ENCODE data around the gene RD3L. TPM values are rescaled to one million over a fixed set of nuclear protein-coding genes. Genes with fewer than 3 reads are reported as not detected.

Gene RD3L
- total and polyA plus RNA-seq, 4 donors = not detected

DNA sequence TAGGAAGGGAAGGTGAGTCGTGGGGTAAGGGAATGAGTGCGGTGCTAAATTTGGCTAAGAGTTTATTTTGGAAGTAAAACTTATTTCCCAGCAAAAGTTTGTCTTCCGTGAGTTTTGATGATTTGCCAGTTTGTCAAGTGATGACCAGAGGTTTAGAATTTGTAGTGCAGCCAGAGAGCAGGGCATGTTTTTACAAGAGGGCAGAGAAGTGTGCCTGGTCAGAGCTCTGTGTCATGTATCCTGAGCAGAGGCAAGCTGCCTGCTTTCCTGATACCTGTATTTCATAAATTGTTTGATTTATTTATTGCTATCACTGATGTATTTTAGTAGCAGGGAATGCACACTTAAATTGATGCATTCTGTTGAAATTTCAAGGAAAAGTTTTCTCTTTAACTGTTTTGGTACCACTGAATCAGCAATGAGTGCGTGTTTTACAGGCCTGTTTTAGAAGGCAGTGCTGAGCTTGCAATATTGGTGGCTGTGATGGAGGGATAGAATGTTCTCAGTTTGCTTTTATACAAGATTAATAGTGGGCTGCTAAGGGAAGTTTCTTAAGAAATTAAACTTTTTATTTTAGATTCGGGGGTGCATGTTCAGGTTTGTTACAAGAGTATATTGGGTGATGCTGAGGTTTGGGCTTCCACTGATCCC, 19.7 kb upstream of the RD3L start:
- ATAC-seq (ENCODE audit: low FRiP score) (no peak), DNase-seq (no peak)
- no peak overlapping the region for H3K27ac ChIP-seq (ENCODE audit: low read depth in 1 of 2, low read length in 2 of 2)
- H3K9me3 ChIP-seq (ENCODE audit: control insufficient read depth, low read length) = peaks cover 1% of the 10 kb centered on the region
- H3K4me1 ChIP-seq (ENCODE audit: control insufficient read depth in 1 of 2, insufficient read depth in 2 of 2, low read length in 2 of 2) = no peaks in the 10 kb centered on the region
- intact Hi-C loops (cut with DNase I) = no loop called here
- H3K4me3 ChIP-seq (ENCODE audit: low read length in 2 of 2) = no peak overlapping the region
- H3K27me3 ChIP-seq (ENCODE audit: control insufficient read depth in 1 of 2, insufficient read depth in 2 of 2, low read length in 1 of 2) = no peaks in the 10 kb centered on the region
- WGBS, 2 donors = 43 to 44% methylated on average over 5 of the region's 5 CpGs
- H3K36me3 ChIP-seq (ENCODE audit: control insufficient read depth in 1 of 2, insufficient read depth in 2 of 2, low read length in 1 of 2) = no peaks in the 10 kb centered on the region

DNA sequence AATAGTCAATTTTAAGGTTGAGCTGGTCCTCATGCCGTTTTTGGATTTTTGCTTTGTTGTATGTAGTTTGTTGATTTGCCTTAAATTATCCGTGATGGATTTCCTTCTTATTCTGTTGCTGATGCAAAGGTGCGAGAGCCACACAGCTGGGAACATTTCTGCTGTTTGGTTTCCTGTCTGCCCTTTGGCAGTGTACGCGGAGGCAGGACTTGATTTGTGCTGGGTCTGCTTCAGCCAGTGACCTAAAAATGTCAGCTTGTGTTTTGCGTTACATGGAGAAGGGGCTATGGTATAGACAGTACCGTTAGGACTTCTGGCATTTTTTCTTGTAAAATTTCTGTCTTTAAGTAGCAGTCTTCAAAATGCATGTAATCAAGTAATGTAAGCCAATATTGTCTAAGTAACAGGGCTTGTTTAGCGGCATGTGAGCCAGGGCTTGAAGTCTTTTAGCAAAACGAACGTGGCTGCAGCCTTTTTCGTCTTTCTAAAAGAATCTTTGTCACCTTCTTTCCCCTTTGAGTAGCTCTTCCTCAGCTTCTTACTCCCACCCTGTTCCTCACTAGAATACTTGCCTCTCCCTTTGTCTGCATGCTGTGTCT, 18.2 kb upstream of the RD3L start:
- no peaks in the 10 kb centered on the region for H3K36me3 ChIP-seq (ENCODE audit: control insufficient read depth in 1 of 2, insufficient read depth in 2 of 2, low read length in 1 of 2)
- no peaks in the 10 kb centered on the region for H3K4me1 ChIP-seq (ENCODE audit: control insufficient read depth in 1 of 2, insufficient read depth in 2 of 2, low read length in 2 of 2)
- no peaks in the 10 kb centered on the region for H3K27me3 ChIP-seq (ENCODE audit: control insufficient read depth in 1 of 2, insufficient read depth in 2 of 2, low read length in 1 of 2)
- no peak overlapping the region for H3K4me3 ChIP-seq (ENCODE audit: low read length in 2 of 2)
- H3K27ac ChIP-seq (ENCODE audit: low read depth in 1 of 2, low read length in 2 of 2) = no peak overlapping the region
- intact Hi-C loops (cut with DNase I) = no loop called here
- peaks cover 1% of the 10 kb centered on the region for H3K9me3 ChIP-seq (ENCODE audit: control insufficient read depth, low read length)
- 49 to 52% methylated on average over 11 of the region's 11 CpGs for WGBS, 2 donors
- no peak for ATAC-seq (ENCODE audit: low FRiP score)
- DNase-seq = no peak

DNA sequence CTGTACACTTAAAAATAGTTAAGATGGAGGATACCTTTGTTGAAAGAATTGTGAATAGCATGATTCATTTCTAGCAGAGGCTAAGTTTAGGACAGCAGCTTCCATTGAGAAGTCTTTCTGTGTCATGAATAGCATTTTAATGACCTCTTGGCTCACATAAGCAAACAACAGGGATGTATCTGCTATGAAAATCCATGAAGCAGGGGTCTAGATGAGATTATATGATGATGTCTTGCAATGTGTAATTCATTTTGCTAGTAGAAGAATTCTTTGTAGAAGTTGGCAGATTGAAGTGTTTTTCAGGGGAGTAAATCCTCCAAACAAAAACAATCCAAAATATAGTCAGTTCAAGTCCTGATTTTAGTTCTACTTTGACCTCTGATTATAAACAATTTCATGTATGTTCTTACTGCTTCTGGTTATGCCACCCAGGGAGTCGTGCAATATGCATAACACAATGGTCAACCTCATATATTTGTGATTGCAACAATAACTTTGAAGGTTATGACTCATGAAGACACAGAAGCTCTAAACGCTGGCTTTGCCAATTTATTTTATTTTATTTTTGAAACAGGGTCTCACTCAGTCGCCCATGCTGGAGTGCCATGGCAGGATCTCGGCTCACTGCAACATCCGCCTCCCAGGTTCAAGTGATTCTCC, 6.9 kb upstream of the RD3L start:
- Histone ChIP-seq H3K4me3 (ENCODE audit: low read length in 2 of 2) (no peak overlapping the region), H3K36me3 (ENCODE audit: control insufficient read depth in 1 of 2, insufficient read depth in 2 of 2, low read length in 1 of 2) (no peaks in the 10 kb centered on the region), H3K27me3 (ENCODE audit: control insufficient read depth in 1 of 2, insufficient read depth in 2 of 2, low read length in 1 of 2) (no peaks in the 10 kb centered on the region), H3K4me1 (ENCODE audit: control insufficient read depth in 1 of 2, insufficient read depth in 2 of 2, low read length in 2 of 2) (no peaks in the 10 kb centered on the region), H3K9me3 (ENCODE audit: control insufficient read depth, low read length) (no peaks in the 10 kb centered on the region), H3K27ac (ENCODE audit: low read depth in 1 of 2, low read length in 2 of 2) (no peak overlapping the region)
- no peak for DNase-seq
- intact Hi-C loops (cut with DNase I) = no loop called here
- WGBS, 2 donors = 74% methylated on average over 5 of the region's 5 CpGs
- ATAC-seq (ENCODE audit: low FRiP score) = no peak

DNA sequence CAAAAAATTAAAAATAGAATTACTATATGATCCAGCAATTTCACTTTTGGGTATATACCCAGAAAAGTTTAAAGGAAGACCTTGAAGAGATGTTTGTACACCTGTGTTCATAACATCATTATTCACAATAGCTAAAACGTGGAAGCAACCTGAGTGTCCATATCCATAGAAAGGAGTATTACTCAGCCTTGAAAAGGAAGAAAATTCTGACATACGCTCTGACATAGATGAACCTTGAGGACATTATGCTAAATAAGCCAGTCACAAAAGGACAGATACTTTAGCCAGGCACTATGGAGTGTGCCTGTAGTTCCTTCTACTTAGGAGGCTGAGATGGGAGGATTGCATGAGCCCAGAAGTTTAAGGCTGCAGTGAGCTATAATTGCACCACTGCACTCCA, 6.1 kb upstream of the RD3L start:
- no peak overlapping the region for H3K27ac ChIP-seq (ENCODE audit: low read depth in 1 of 2, low read length in 2 of 2)
- ATAC-seq (ENCODE audit: low FRiP score) (no peak), DNase-seq (no peak)
- 77 to 79% methylated on average over 2 of the region's 2 CpGs for WGBS, 2 donors
- no peaks in the 10 kb centered on the region for H3K4me1 ChIP-seq (ENCODE audit: control insufficient read depth in 1 of 2, insufficient read depth in 2 of 2, low read length in 2 of 2)
- no peaks in the 10 kb centered on the region for H3K27me3 ChIP-seq (ENCODE audit: control insufficient read depth in 1 of 2, insufficient read depth in 2 of 2, low read length in 1 of 2)
- H3K4me3 ChIP-seq (ENCODE audit: low read length in 2 of 2) = no peak overlapping the region
- intact Hi-C loops (cut with DNase I) = no loop called here
- no peaks in the 10 kb centered on the region for H3K9me3 ChIP-seq (ENCODE audit: control insufficient read depth, low read length)
- no peaks in the 10 kb centered on the region for H3K36me3 ChIP-seq (ENCODE audit: control insufficient read depth in 1 of 2, insufficient read depth in 2 of 2, low read length in 1 of 2)

DNA sequence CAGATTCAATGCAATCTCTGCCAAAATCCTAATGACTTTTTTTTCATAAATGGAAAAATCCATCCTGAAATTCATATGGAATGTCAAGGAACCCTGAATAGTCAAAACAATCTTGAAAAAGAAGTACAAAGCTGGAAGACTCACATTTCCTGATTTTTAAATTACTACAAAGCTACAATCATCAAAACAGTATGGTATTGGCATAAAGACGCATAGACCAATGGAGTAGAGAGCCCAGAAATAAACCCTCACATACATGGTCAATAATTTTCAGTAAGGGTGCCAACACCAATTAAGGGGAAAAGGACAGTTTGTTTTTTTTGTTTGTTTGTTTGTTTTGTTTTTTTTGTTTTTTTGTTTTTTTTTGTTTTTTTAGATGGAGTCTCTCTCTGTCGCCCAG, 4.6 kb upstream of the RD3L start:
- no peak for ATAC-seq (ENCODE audit: low FRiP score)
- Histone ChIP-seq H3K4me1 (ENCODE audit: control insufficient read depth in 1 of 2, insufficient read depth in 2 of 2, low read length in 2 of 2) (no peaks in the 10 kb centered on the region), H3K27ac (ENCODE audit: low read depth in 1 of 2, low read length in 2 of 2) (no peak overlapping the region), H3K9me3 (ENCODE audit: control insufficient read depth, low read length) (no peaks in the 10 kb centered on the region), H3K27me3 (ENCODE audit: control insufficient read depth in 1 of 2, insufficient read depth in 2 of 2, low read length in 1 of 2) (no peaks in the 10 kb centered on the region), H3K36me3 (ENCODE audit: control insufficient read depth in 1 of 2, insufficient read depth in 2 of 2, low read length in 1 of 2) (no peaks in the 10 kb centered on the region), H3K4me3 (ENCODE audit: low read length in 2 of 2) (no peak overlapping the region)
- DNase-seq = no peak
- intact Hi-C loops (cut with DNase I) = no loop called here
- 85 to 98% methylated on average over 2 of the region's 2 CpGs for WGBS, 2 donors

DNA sequence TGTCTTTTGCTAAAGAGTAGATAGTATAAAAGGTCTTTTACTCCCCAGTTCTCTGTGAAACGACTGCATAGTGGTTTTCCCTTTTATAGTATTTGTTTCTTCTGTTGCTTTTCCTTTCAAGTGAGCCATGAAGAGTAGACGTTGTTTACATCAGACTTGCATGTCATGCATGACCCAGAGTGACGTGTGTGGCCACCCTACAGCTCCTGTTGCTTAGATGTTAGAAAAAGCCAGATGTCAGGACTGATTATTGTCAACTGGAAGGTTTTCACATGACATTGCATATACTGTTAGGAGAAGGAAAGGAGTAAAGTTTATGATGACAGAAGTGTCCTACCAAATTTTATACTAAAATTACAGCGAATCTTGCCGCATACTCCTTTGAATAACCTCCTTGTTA, 1.3 kb upstream of the RD3L start:
- intact Hi-C loops (cut with DNase I) = no loop called here
- H3K9me3 ChIP-seq (ENCODE audit: control insufficient read depth, low read length) = no peaks in the 10 kb centered on the region
- no peak for ATAC-seq (ENCODE audit: low FRiP score)
- no peaks in the 10 kb centered on the region for H3K4me1 ChIP-seq (ENCODE audit: control insufficient read depth in 1 of 2, insufficient read depth in 2 of 2, low read length in 2 of 2)
- H3K36me3 ChIP-seq (ENCODE audit: control insufficient read depth in 1 of 2, insufficient read depth in 2 of 2, low read length in 1 of 2) = no peaks in the 10 kb centered on the region
- 47 to 59% methylated on average over 5 of the region's 5 CpGs for WGBS, 2 donors
- H3K27ac ChIP-seq (ENCODE audit: low read depth in 1 of 2, low read length in 2 of 2) = no peak overlapping the region
- H3K4me3 ChIP-seq (ENCODE audit: low read length in 2 of 2) = no peak overlapping the region
- no peaks in the 10 kb centered on the region for H3K27me3 ChIP-seq (ENCODE audit: control insufficient read depth in 1 of 2, insufficient read depth in 2 of 2, low read length in 1 of 2)
- DNase-seq = no peak

DNA sequence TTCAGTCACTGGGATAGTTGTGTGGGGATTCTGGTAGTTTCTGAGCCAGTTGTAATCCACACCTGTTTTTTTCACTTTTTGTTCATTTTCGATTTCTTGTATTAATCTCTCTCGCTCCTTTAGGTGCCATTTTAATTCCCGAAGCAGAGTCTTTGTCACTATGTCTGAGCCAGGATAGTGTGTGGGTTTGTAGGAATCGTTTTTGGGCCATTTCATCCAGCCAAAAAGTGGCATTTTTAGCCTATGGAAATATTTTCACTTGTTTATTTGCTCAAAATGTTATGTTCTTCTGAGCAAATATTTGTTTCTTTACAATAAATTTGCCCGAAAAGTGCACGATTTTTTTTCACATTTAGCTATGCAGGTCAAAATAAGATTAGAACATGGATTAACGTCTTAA, 867 bp downstream of the RD3L start:
- 78 to 81% methylated on average over 7 of the region's 7 CpGs for WGBS, 2 donors
- Histone ChIP-seq H3K27ac (ENCODE audit: low read depth in 1 of 2, low read length in 2 of 2) (no peak overlapping the region), H3K4me3 (ENCODE audit: low read length in 2 of 2) (no peak overlapping the region), H3K36me3 (ENCODE audit: control insufficient read depth in 1 of 2, insufficient read depth in 2 of 2, low read length in 1 of 2) (no peaks in the 10 kb centered on the region), H3K9me3 (ENCODE audit: control insufficient read depth, low read length) (no peaks in the 10 kb centered on the region), H3K4me1 (ENCODE audit: control insufficient read depth in 1 of 2, insufficient read depth in 2 of 2, low read length in 2 of 2) (no peaks in the 10 kb centered on the region), H3K27me3 (ENCODE audit: control insufficient read depth in 1 of 2, insufficient read depth in 2 of 2, low read length in 1 of 2) (no peaks in the 10 kb centered on the region)
- no peak for DNase-seq
- intact Hi-C loops (cut with DNase I) = no loop called here
- no peak for ATAC-seq (ENCODE audit: low FRiP score)

DNA sequence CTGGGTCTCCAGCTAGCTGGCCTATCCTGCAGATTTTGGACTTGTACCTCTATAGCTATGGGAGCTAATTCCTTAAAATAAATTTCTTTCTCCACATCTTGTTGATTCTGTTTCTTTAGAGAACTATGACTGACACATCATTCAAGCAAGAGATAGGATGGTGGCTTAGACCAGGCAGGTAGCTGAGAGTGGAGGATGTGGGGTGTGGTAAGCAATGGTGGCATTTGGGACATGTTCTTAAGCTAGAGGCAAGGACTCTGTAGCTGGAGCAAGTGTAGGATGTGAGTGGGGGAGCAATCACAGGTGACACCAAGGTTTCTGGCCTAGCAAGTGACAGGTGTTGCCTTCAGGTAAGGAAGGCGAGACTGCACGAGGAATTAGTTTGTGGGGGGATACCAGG, 7.2 kb downstream of the RD3L start:
- Histone ChIP-seq H3K27ac (ENCODE audit: low read depth in 1 of 2, low read length in 2 of 2) (no peak overlapping the region), H3K4me1 (ENCODE audit: control insufficient read depth in 1 of 2, insufficient read depth in 2 of 2, low read length in 2 of 2) (no peaks in the 10 kb centered on the region), H3K4me3 (ENCODE audit: low read length in 2 of 2) (no peak overlapping the region), H3K9me3 (ENCODE audit: control insufficient read depth, low read length) (no peaks in the 10 kb centered on the region), H3K27me3 (ENCODE audit: control insufficient read depth in 1 of 2, insufficient read depth in 2 of 2, low read length in 1 of 2) (no peaks in the 10 kb centered on the region), H3K36me3 (ENCODE audit: control insufficient read depth in 1 of 2, insufficient read depth in 2 of 2, low read length in 1 of 2) (no peaks in the 10 kb centered on the region)
- WGBS, 2 donors = 82 to 94% methylated on average over 2 of the region's 2 CpGs
- ATAC-seq (ENCODE audit: low FRiP score) (no peak), DNase-seq (no peak)
- intact Hi-C loops (cut with DNase I) = no loop called here
